Measurements from ENCODE around the gene SYMPK.

SYMPK gene

GRCh38 chr19:45766869-45767346 lies 96.0 kb downstream of the SYMPK start:
- DNase-seq (ENCODE audit: low spot score) = peak; percentile 49

- no peak for DNase-seq (ENCODE audit: low spot score)
Observed at GRCh38 chr19:45766296-45766868, 96.6 kb downstream of the SYMPK start.

GRCh38 chr19:45765702-45766295 lies 97.1 kb downstream of the SYMPK start:
- DNase-seq (ENCODE audit: low spot score) = no peak
